Measurements from ENCODE around the gene CACHD1.

Gene CACHD1

DNA sequence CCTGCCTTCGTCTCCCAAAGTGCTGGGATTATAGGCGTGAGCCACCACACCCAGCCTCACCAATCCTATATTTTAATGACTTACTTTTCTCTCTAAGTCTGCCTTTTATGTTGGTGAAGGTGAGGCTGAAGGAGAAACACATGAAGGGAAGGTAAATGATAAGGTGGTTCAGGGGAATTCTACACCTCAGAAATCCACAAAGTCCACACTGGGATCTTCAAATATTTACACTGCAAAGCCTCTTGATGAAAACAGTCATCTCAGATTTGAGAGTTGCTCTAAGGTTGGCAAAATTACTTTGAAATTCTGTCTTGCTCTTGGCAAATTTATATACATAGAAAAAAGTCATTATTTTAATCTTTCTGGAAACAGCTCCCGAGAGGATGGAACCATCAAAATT, 42.0 kb upstream of the CACHD1 start:
- Mint-ChIP-seq H3K4me3 (no peak overlapping the region), H3K36me3 (ENCODE audit: low read depth) (no peaks in the 10 kb centered on the region), H3K4me1 (peaks cover 5% of the 10 kb centered on the region), H3K27me3 (ENCODE audit: low read depth, poor library complexity) (peaks cover 13% of the 10 kb centered on the region), H3K9me3 (peaks cover 9% of the 10 kb centered on the region), H3K27ac (no peak overlapping the region)
- DNase-seq, result no peak
- TF ChIP-seq, protein P1, sequence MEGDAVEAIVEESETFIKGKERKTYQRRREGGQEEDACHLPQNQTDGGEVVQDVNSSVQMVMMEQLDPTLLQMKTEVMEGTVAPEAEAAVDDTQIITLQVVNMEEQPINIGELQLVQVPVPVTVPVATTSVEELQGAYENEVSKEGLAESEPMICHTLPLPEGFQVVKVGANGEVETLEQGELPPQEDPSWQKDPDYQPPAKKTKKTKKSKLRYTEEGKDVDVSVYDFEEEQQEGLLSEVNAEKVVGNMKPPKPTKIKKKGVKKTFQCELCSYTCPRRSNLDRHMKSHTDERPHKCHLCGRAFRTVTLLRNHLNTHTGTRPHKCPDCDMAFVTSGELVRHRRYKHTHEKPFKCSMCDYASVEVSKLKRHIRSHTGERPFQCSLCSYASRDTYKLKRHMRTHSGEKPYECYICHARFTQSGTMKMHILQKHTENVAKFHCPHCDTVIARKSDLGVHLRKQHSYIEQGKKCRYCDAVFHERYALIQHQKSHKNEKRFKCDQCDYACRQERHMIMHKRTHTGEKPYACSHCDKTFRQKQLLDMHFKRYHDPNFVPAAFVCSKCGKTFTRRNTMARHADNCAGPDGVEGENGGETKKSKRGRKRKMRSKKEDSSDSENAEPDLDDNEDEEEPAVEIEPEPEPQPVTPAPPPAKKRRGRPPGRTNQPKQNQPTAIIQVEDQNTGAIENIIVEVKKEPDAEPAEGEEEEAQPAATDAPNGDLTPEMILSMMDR (IDR thresholded peaks at IDR 0.05), result no peak

DNA sequence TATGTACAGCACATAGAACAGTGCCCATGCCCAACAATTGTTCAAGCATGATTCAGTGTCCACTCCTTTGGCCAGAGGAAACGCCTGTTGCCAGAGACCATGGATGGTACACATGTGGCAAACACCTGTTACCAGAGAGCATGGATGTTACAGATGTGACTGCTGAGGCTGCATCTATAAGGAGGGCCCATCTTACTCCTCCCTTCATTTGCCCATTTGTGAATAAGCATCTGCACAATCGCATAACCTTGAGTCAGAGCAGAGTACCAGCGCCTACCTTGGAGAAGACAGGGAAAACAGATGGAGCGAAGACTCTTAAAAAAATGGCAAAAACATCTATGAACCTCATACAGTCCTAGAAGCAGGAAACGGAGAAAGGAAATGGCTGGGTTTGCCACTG, 36.6 kb upstream of the CACHD1 start:
- no peak for DNase-seq
- TF ChIP-seq, protein P1 (IDR thresholded peaks at IDR 0.05), result no peak
- Mint-ChIP-seq H3K4me1 (no peaks in the 10 kb centered on the region), H3K36me3 (ENCODE audit: low read depth) (no peaks in the 10 kb centered on the region), H3K4me3 (no peak overlapping the region), H3K27me3 (ENCODE audit: low read depth, poor library complexity) (peaks cover 7% of the 10 kb centered on the region), H3K9me3 (no peaks in the 10 kb centered on the region), H3K27ac (no peak overlapping the region)

DNA sequence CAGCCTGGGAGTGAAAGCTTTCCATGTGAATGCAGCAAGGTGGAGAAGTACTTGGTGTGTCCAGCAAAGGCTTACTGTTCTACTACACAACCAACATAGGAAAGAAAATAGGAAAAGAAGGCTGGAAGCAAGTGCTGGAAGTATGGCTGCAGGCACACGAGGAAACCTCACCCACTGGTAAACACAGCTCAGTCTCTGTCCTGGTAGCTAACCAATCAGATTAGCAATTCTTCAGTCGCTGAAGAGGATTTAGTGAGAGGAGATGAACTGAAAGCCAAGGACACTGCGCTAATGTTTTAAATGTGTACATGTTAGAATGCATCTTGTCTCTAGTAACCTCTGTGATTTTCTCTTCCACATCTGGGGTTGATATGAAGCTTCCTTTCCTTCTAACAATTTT, 36.2 kb upstream of the CACHD1 start:
- H3K27ac Mint-ChIP-seq, result no peak overlapping the region
- H3K9me3 Mint-ChIP-seq, result peaks cover under 1% of the 10 kb centered on the region
- TF ChIP-seq, protein P1 (IDR thresholded peaks at IDR 0.05), result no peak

DNA sequence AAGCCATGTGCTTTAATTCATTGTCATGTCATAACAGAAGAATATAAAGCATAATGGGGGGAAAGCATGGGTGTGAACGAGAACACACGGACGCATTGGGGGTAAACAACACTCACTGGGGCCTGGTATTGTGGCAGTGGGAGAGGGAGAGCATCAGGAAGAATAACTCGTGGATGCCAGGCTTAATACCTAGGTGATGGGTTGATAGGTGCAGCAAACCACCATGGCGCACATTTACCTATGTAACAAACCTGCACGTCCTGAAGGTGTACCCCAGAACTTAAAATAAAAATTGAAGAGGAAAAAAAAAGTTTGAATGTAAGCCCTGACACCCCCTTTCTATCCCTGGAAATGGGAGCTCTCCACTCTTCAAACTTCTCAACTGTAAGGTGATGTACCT, 34.9 kb upstream of the CACHD1 start:
- Mint-ChIP-seq H3K4me1 (no peaks in the 10 kb centered on the region), H3K36me3 (ENCODE audit: low read depth) (no peaks in the 10 kb centered on the region), H3K27ac (no peak overlapping the region), H3K9me3 (peaks cover 3% of the 10 kb centered on the region), H3K27me3 (ENCODE audit: low read depth, poor library complexity) (peaks cover 7% of the 10 kb centered on the region), H3K4me3 (no peak overlapping the region)
- TF ChIP-seq, protein P1 (IDR thresholded peaks at IDR 0.05), result no peak
- no peak for DNase-seq

More for the DNA sequence above, 36.2 kb upstream of the CACHD1 start:
- Mint-ChIP-seq H3K4me3 (no peak overlapping the region), H3K27me3 (ENCODE audit: low read depth, poor library complexity) (peaks cover 7% of the 10 kb centered on the region), H3K4me1 (no peaks in the 10 kb centered on the region), H3K36me3 (ENCODE audit: low read depth) (no peaks in the 10 kb centered on the region)
- DNase-seq, result no peak

DNA sequence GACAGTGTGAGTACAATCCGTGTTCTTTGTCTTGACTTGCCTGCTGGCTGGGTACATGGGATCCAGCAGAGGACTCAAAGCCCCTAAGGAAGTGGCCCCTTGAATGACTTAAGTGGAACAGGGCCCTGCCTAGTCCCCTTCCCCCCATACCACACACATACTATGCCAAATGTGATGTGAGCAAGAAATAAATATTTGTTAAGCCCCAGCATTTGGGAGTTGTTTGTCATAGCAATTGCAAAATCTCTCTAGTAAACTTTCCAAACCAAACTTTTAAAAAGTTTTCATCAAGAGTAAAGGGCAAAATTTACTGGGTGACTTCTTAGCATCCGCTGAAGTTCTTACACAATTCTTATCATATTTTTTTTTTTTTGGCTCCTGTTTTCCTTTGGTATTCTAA, 32.5 kb upstream of the CACHD1 start:
- Mint-ChIP-seq H3K27me3 (ENCODE audit: low read depth, poor library complexity) (peaks cover 15% of the 10 kb centered on the region), H3K4me3 (no peak overlapping the region), H3K4me1 (no peaks in the 10 kb centered on the region), H3K27ac (no peak overlapping the region), H3K9me3 (peaks cover 3% of the 10 kb centered on the region), H3K36me3 (ENCODE audit: low read depth) (no peaks in the 10 kb centered on the region)
- no peak for DNase-seq
- TF ChIP-seq, protein P1 (IDR thresholded peaks at IDR 0.05), result no peak

DNA sequence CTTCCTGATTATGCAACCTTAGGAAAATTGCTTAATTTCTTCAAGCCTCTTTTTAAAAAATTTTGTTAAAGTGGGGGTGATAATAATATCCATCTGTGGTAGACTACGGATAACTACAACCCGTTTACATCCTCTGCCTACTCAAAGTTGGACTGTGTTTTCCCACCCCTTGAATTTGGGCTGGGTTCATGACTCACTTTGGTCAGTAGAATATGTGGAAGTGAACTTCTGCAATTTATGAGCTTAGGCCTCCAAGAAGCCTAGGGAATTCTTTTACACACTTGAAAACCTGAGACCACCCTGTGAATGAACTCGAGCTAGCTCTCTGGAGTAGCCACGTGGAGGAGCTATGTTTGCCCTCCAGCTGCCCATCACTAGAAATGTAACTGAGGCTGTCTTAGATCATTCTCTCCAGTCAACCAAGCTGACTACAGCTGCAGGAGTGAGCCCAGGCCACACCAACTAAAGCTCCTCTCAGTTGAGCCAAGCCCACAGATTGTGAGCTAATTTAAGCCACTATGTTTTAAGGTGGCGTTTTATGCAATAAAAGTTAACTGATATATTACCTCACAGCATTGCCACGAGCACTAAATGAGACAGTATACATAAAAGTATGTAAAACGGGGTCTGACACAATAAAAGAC, 29.6 kb upstream of the CACHD1 start:
- no peak for DNase-seq

More for the DNA sequence above, 29.6 kb upstream of the CACHD1 start:
- Mint-ChIP-seq H3K27me3 (ENCODE audit: low read depth, poor library complexity) (peaks cover 11% of the 10 kb centered on the region), H3K4me1 (no peaks in the 10 kb centered on the region), H3K36me3 (ENCODE audit: low read depth) (no peaks in the 10 kb centered on the region), H3K27ac (no peak overlapping the region), H3K9me3 (peaks cover 3% of the 10 kb centered on the region), H3K4me3 (no peak overlapping the region)
- TF ChIP-seq, protein P1 (IDR thresholded peaks at IDR 0.05), result no peak

Measured in nephron progenitor cell (in vitro differentiated cells).